Caco-2 (cell line): Measurements from ENCODE around the gene STYK1. TPM values are rescaled to one million over a fixed set of nuclear protein-coding genes. Genes with fewer than 3 reads are reported as not detected.

Source experiments
- BruUV-seq: library from RNA; stranded (reverse); fragments of 400-500 nt; replicated peaks from 2 replicates; lab custom pipeline; 2021; lab: Mats Ljungman, UMichigan
- CTCF ChIA-PET: fragments of 300-600 bp; sonication (Branson Sonifier 250); formaldehyde crosslinking; loops from one replicate; lab custom pipeline; 2022; ENCODE audit warnings: antibody characterized with exemption; lab: Charles Lee
- POLR2A ChIA-PET: fragments of 300-600 bp; sonication (Branson Sonifier 250); formaldehyde crosslinking; loops from one replicate; lab custom pipeline; 2022; ENCODE audit warnings: antibody characterized with exemption; lab: Charles Lee
- DNase-seq, 2 experiments: peaks; one replicate each; pipeline versions ENCODE4 v3.0.0 to v3.0.0-alpha.2; 2020 to 2022
- H3K27me3 ChIP-seq: replicated peaks from 2 replicates; pipeline ENCODE4 v1.6.0; 2011; ENCODE audit warnings: low read length; ENCODE audit not compliant: control insufficient read depth, insufficient read depth
- H3K36me3 ChIP-seq: 2 replicates; pipeline ENCODE4 v1.5.1; 2011; ENCODE audit warnings: low read length; ENCODE audit not compliant: control insufficient read depth, insufficient read depth
- H3K4me1 ChIP-seq: fragments of 250-450 bp; sonication (Bioruptor Pico); 2 replicates; pipeline ENCODE4 v1.5.1; 2020; ENCODE audit warnings: mild to moderate bottlenecking
- H3K4me3 ChIP-seq: 2 replicates; pipeline ENCODE4 v1.5.1; 2011; ENCODE audit warnings: low read depth, mild to moderate bottlenecking, control low read depth, low read length
- H3K9me3 ChIP-seq: fragments of 250-450 bp; sonication (Bioruptor Pico); 2 replicates; pipeline ENCODE4 v1.5.1; 2020; ENCODE audit warnings: mild to moderate bottlenecking, moderate library complexity
- H3K27ac Mint-ChIP-seq: one replicate; pipeline ENCODE4 v1.8.0; 2022; ENCODE audit warnings: mixed read lengths; ENCODE audit not compliant: unreplicated experiment
- H3K27me3 Mint-ChIP-seq: one replicate; pipeline ENCODE4 v1.8.0; 2022; ENCODE audit warnings: mixed read lengths; ENCODE audit not compliant: insufficient read depth, unreplicated experiment
- H3K36me3 Mint-ChIP-seq: one replicate; pipeline ENCODE4 v1.8.0; 2022; ENCODE audit warnings: mild to moderate bottlenecking, mixed read lengths; ENCODE audit not compliant: insufficient read depth, unreplicated experiment
- H3K4me1 Mint-ChIP-seq: one replicate; pipeline ENCODE4 v1.8.0; 2022; ENCODE audit warnings: low read depth, mixed read lengths; ENCODE audit not compliant: unreplicated experiment
- H3K4me3 Mint-ChIP-seq: one replicate; pipeline ENCODE4 v1.8.0; 2022; ENCODE audit warnings: mild to moderate bottlenecking, moderate library complexity, mixed read lengths; ENCODE audit not compliant: unreplicated experiment
- H3K9me3 Mint-ChIP-seq: one replicate; pipeline ENCODE4 v1.8.0; 2022; ENCODE audit warnings: mixed read lengths; ENCODE audit not compliant: unreplicated experiment
- intact Hi-C: fragments of 100-400 bp; cut with micrococcal nuclease; formaldehyde crosslinking; loops from one replicate; pipeline ENCODE4 v1.10.0; 2022; ENCODE audit not compliant: unreplicated experiment
- total RNA-seq: library from RNA; stranded (reverse); gene quantifications from 2 replicates; pipeline ENCODE4 v1.2.3, GENCODE V29; 2022
- TF ChIP-seq, protein P1 (sequence below), 2 experiments: fragments of 200-600 bp in 1 of 2; IDR thresholded peaks; 1 replicate in 1 of 2; 2 replicates in 1 of 2; pipeline versions ENCODE4 v1.5.1 to v1.8.0; 2011 to 2022; ENCODE audit warnings: antibody characterized with exemption in 1 of 2, control low read depth in 1 of 2, inconsistent platforms in 1 of 2, low read depth in 1 of 2, low read length in 1 of 2, mild to moderate bottlenecking in 1 of 2, moderate library complexity in 1 of 2; ENCODE audit not compliant: insufficient read depth in 1 of 2, severe bottlenecking in 1 of 2, unreplicated experiment in 1 of 2

STYK1 gene
- total RNA-seq, 1 experiment from 2014 or later, result 4.5 TPM

DNA sequence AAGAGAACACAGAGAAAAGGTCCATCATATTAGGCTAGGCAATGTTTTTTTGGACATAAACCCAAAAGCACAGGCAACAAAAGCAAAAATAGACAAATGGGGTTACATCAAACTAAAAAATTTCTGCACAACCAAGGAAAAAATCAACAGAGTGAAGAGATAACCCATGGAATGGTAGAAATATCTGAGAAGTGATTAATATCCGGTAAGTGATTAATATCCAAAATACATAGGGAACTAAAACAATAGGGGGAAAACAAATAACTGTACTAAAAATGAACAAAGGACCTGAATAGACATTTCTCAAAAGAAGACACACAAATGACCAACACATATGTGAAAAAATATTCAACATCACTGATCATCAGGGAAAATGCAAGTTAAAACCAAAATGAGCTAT lies 4.3 kb downstream of the STYK1 start:
- Mint-ChIP-seq H3K36me3 (no peaks in the 10 kb centered on the region), H3K9me3 (no peaks in the 10 kb centered on the region), H3K4me1 (peaks cover 7% of the 10 kb centered on the region), H3K27ac (no peak overlapping the region), H3K27me3 (peaks cover 5% of the 10 kb centered on the region), H3K4me3 (no peak overlapping the region)
- TF ChIP-seq, protein P1, sequence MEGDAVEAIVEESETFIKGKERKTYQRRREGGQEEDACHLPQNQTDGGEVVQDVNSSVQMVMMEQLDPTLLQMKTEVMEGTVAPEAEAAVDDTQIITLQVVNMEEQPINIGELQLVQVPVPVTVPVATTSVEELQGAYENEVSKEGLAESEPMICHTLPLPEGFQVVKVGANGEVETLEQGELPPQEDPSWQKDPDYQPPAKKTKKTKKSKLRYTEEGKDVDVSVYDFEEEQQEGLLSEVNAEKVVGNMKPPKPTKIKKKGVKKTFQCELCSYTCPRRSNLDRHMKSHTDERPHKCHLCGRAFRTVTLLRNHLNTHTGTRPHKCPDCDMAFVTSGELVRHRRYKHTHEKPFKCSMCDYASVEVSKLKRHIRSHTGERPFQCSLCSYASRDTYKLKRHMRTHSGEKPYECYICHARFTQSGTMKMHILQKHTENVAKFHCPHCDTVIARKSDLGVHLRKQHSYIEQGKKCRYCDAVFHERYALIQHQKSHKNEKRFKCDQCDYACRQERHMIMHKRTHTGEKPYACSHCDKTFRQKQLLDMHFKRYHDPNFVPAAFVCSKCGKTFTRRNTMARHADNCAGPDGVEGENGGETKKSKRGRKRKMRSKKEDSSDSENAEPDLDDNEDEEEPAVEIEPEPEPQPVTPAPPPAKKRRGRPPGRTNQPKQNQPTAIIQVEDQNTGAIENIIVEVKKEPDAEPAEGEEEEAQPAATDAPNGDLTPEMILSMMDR (IDR thresholded peaks at IDR 0.05; ENCODE audit: insufficient read depth in 1 of 2, low read depth in 1 of 2, low read length in 1 of 2, severe bottlenecking in 1 of 2, unreplicated experiment in 1 of 2), result no peak
- no peaks in the 10 kb centered on the region for H3K36me3 ChIP-seq
- CTCF ChIA-PET, result no interaction called here
- BruUV-seq, result no TSS peak
- no peak for DNase-seq
- intact Hi-C loops, result no loop called here
- H3K4me3 ChIP-seq, result no peak overlapping the region
- H3K9me3 ChIP-seq, result no peaks in the 10 kb centered on the region
- POLR2A ChIA-PET, result no interaction called here
- H3K4me1 ChIP-seq, result peaks cover 3% of the 10 kb centered on the region; the same call in 1 of the 2 replicates
- H3K27me3 ChIP-seq, result no peaks in the 10 kb centered on the region

DNA sequence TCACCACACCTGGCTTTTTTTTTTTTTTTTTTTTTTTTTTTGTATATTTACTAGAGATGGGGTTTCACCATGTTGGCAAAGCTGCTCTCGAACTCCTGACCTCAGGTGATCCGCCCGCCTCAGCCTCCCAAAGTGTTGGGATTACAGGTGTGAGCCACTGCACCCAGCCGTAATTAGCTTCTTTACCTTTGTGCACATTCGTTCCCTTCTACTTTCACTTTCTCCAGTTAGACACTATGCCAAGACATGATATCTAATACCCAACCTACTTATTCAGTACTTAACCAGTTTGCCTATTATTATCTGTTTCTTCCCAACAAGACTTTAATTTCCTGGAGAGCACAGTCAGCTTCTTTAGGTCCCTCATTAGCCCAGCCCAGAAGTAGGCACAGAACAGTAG lies 5.3 kb downstream of the STYK1 start:
- Histone ChIP-seq H3K36me3 (no peaks in the 10 kb centered on the region), H3K4me1 (peaks cover 3% of the 10 kb centered on the region; the same call in 1 of the 2 replicates), H3K9me3 (no peaks in the 10 kb centered on the region), H3K4me3 (no peak overlapping the region), H3K27me3 (no peaks in the 10 kb centered on the region)
- no peak overlapping the region for H3K27ac Mint-ChIP-seq
- peaks cover 7% of the 10 kb centered on the region for H3K4me1 Mint-ChIP-seq
- POLR2A ChIA-PET, result no interaction called here
- intact Hi-C loops, result no loop called here
- H3K4me3 Mint-ChIP-seq, result no peak overlapping the region
- H3K9me3 Mint-ChIP-seq, result no peaks in the 10 kb centered on the region
- TF ChIP-seq, protein P1 (IDR thresholded peaks at IDR 0.05; ENCODE audit: insufficient read depth in 1 of 2, low read depth in 1 of 2, low read length in 1 of 2, severe bottlenecking in 1 of 2, unreplicated experiment in 1 of 2), result no peak
- peaks cover 5% of the 10 kb centered on the region for H3K27me3 Mint-ChIP-seq
- CTCF ChIA-PET, result no interaction called here
- BruUV-seq, result no TSS peak
- no peaks in the 10 kb centered on the region for H3K36me3 Mint-ChIP-seq
- no peak for DNase-seq

DNA sequence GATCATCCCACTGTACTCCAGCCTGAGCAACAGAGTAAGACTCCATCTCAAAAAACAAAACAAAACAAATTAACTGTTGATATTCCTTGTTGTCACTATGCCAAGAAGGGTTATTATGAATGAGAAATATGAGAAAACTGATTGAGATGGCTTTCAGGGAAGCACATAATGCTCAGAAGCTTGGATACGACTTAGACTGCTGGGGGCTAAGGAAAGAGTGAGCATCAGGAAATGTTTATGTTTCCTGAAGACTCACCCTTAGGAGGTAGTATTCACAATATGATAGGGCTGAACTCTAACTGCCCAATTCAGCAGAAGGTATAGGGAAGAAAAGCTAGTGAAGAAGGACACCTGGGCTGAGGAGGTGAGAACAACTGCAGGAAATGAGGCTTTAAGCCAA lies 6.3 kb downstream of the STYK1 start:
- ChIA-PET CTCF (interaction anchor here (0.6 to 0.7 kb wide), 3 partner anchors 82 to 186 kb away, joined by 3 to 5 read pairs (median 4); no protein-coding TSS in a partner anchor), POLR2A (no interaction called here)
- H3K27ac Mint-ChIP-seq, result no peak overlapping the region

More for the DNA sequence above, 6.3 kb downstream of the STYK1 start:
- DNase-seq, result no peak
- Mint-ChIP-seq H3K27me3 (peaks cover 5% of the 10 kb centered on the region), H3K4me3 (no peak overlapping the region), H3K4me1 (peaks cover under 1% of the 10 kb centered on the region), H3K36me3 (no peaks in the 10 kb centered on the region), H3K9me3 (no peaks in the 10 kb centered on the region)
- H3K4me1 ChIP-seq, result peaks cover 3% of the 10 kb centered on the region; the same call in 1 of the 2 replicates
- H3K36me3 ChIP-seq, result no peaks in the 10 kb centered on the region
- TF ChIP-seq, protein P1 (IDR thresholded peaks at IDR 0.05; ENCODE audit: insufficient read depth in 1 of 2, low read depth in 1 of 2, low read length in 1 of 2, severe bottlenecking in 1 of 2, unreplicated experiment in 1 of 2), result no peak
- H3K9me3 ChIP-seq, result no peaks in the 10 kb centered on the region
- BruUV-seq, result no TSS peak
- H3K4me3 ChIP-seq, result no peak overlapping the region
- intact Hi-C loops, result no loop called here
- no peaks in the 10 kb centered on the region for H3K27me3 ChIP-seq
